GM12874 (cell line): ENCODE data around the gene MYL12B.

Experiments
- CTCF ChIP-seq: IDR thresholded peaks from 2 replicates; pipeline ENCODE4 v1.5.1; 2011; ENCODE audit warnings: low read depth, mild to moderate bottlenecking, control low read depth, low read length, moderate library complexity; ENCODE audit not compliant: insufficient read depth

MYL12B gene

GRCh38 chr18:3319399-3319798 is 57.5 kb downstream of the MYL12B start:
- TF ChIP-seq CTCF = no peak

- no peak for TF ChIP-seq CTCF
Measured at GRCh38 chr18:3319894-3320454, 58.0 kb downstream of the MYL12B start.

GRCh38 chr18:3321133-3321812 is 59.3 kb downstream of the MYL12B start:
- TF ChIP-seq CTCF = no peak

GRCh38 chr18:3323900-3324299 is 62.0 kb downstream of the MYL12B start:
- no peak for TF ChIP-seq CTCF
